ENCODE measurements around the gene COA3. TPM values are rescaled to one million over a fixed set of nuclear protein-coding genes. Genes with fewer than 3 reads are reported as not detected.

Gene COA3
- polyA plus RNA-seq, 4 donors, result 101 to 317 (median 296) TPM

DNA sequence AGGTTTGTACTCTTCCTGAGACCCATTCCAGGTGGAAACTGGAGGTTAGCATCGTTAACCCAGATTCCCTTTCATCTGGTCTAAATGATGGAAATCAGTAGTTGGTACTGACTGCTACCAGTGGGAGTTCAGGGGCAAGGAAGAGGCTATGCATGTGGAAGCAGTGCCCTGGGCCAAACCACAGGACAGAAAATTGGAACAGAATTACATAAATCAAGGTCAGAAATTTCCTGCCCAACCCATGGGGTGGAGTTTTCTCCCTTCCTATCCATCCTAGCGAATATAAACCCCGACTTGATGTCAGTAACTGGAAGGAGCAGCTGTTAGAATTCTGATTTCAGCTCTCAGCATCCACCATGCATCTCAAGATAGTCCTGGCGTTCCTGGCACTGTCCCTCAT, 45.8 kb upstream of the COA3 start, which contains the start of gene AOC2:
TSS of gene AOC2 (plus strand) at position 310 of the 400 bp plus-strand sequence. CDS start at position 357, 47 bp downstream.
- Histone ChIP-seq H3K27ac (ENCODE audit: low read depth in 1 of 3, low read length in 2 of 3) (no peak within 1 kb of the TSS), H3K4me3 (ENCODE audit: low read depth in 1 of 3, low read length in 3 of 3) (no peak within 1 kb of the TSS), H3K4me1 (ENCODE audit: control insufficient read depth in 3 of 3, insufficient read depth in 2 of 3, low read depth in 1 of 3, low read length in 2 of 3) (peaks cover 0 to 2% (median 0%) of the 10 kb centered on the region in 3 donors), H3K9me3 (ENCODE audit: control insufficient read depth in 2 of 2, insufficient read depth in 1 of 2, low read depth in 1 of 2, low read length in 1 of 2) (no peaks in the 10 kb centered on the region), H3K36me3 (ENCODE audit: control insufficient read depth in 3 of 3, insufficient read depth in 2 of 3, low read depth in 1 of 3, low read length in 3 of 3) (peaks cover 21 to 59% (median 25%) of the 10 kb centered on the region in 3 donors), H3K27me3 (ENCODE audit: control insufficient read depth in 3 of 3, insufficient read depth in 3 of 3, low read length in 3 of 3) (peaks cover 0 to under 1% (median 0%) of the 10 kb centered on the region in 3 donors)
- DNase-seq (no peak), FAIRE-seq (no peak)
- 66 to 69% (median 67%) methylated on average over 4 of the region's 4 CpGs for WGBS, 3 donors

DNA sequence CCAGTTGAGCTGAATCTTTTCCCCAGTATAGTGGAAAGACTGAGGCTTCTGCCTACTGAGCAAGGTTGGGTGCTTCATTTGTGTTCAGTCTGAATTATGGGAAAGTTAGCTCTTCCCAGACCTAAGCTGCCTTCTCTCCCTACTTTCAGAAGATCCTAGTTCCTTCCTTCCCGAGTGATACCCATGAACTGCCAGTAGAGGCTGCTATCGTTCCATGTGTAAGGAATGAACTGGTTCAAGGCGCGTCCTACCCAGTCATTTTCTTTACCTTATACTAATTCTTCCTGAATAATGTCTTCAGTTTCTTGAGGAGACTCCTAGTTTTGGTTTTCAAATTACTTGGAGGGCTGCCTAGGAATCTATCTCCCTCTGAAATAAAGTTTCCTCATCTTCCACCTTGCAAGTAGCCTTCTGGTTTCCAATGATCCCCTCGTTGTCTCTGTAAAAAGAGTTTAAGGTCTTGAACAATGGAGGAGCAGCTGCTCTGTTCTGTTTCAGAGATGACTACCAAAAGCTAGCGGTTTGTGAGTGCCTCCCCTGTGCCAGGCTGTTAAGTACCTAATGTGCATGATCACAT, 44.9 kb upstream of the COA3 start:
- FAIRE-seq, result no peak
- peaks cover 27 to 65% (median 28%) of the 10 kb centered on the region in 3 donors for H3K36me3 ChIP-seq (ENCODE audit: control insufficient read depth in 3 of 3, insufficient read depth in 2 of 3, low read depth in 1 of 3, low read length in 3 of 3)

DNA sequence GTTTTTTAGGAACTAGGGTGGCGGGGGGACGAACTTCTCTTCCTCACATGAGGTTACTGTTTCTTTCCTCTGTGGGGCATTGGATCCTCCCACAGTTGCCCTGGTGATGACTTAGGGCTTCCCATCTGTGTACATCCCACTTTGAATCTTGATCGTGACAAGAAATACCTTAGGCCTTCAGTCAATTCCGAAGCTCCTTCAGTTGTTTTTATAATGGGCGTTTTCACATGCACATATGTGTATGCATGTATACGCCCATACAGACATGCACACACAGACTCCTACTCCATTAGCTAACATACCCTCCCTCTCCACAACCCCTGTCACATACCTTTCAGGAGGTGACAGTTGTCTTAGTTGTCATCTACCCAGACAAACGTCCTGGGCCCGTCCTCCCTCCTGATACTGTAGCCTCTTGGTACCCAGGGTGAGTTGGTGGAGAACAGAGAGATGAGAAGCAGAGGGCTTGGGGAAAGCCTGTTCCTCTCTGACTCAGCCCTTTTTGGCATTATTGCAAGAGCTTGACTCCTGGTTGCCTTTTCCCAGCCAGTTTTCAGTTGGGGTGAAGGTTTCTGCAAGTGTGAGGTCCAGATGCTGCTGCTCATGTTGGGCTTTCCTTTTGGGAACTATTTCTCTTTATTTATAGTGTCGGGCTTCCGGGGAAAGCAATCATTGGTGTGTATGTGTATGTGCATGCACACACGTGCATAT, 43.6 kb upstream of the COA3 start:
- DNase-seq (no peak), FAIRE-seq (no peak)
- peaks cover 30 to 76% (median 33%) of the 10 kb centered on the region in 3 donors for H3K36me3 ChIP-seq (ENCODE audit: control insufficient read depth in 3 of 3, insufficient read depth in 2 of 3, low read depth in 1 of 3, low read length in 3 of 3)
- H3K9me3 ChIP-seq (ENCODE audit: control insufficient read depth in 2 of 2, insufficient read depth in 1 of 2, low read depth in 1 of 2, low read length in 1 of 2), result no peaks in the 10 kb centered on the region
- 80 to 87% (median 82%) methylated on average over 11 of the region's 11 CpGs for WGBS, 3 donors
- no peaks in the 10 kb centered on the region for H3K27me3 ChIP-seq (ENCODE audit: control insufficient read depth in 3 of 3, insufficient read depth in 3 of 3, low read length in 3 of 3)
- no peaks in the 10 kb centered on the region for H3K4me1 ChIP-seq (ENCODE audit: control insufficient read depth in 3 of 3, insufficient read depth in 2 of 3, low read depth in 1 of 3, low read length in 2 of 3)
- no peak overlapping the region for H3K27ac ChIP-seq (ENCODE audit: low read depth in 1 of 3, low read length in 2 of 3)
- H3K4me3 ChIP-seq (ENCODE audit: low read depth in 1 of 3, low read length in 3 of 3), result no peak overlapping the region

More for the DNA sequence above, 44.9 kb upstream of the COA3 start:
- 31 to 44% (median 43%) methylated on average over 6 of the region's 6 CpGs for WGBS, 3 donors
- no peaks in the 10 kb centered on the region for H3K27me3 ChIP-seq (ENCODE audit: control insufficient read depth in 3 of 3, insufficient read depth in 3 of 3, low read length in 3 of 3)
- peak; percentile 73 to 79 for DNase-seq
- no peak overlapping the region for H3K4me3 ChIP-seq (ENCODE audit: low read depth in 1 of 3, low read length in 3 of 3)
- H3K9me3 ChIP-seq (ENCODE audit: control insufficient read depth in 2 of 2, insufficient read depth in 1 of 2, low read depth in 1 of 2, low read length in 1 of 2), result no peaks in the 10 kb centered on the region
- H3K27ac ChIP-seq (ENCODE audit: low read depth in 1 of 3, low read length in 2 of 3), result no peak overlapping the region
- no peaks in the 10 kb centered on the region for H3K4me1 ChIP-seq (ENCODE audit: control insufficient read depth in 3 of 3, insufficient read depth in 2 of 3, low read depth in 1 of 3, low read length in 2 of 3)

DNA sequence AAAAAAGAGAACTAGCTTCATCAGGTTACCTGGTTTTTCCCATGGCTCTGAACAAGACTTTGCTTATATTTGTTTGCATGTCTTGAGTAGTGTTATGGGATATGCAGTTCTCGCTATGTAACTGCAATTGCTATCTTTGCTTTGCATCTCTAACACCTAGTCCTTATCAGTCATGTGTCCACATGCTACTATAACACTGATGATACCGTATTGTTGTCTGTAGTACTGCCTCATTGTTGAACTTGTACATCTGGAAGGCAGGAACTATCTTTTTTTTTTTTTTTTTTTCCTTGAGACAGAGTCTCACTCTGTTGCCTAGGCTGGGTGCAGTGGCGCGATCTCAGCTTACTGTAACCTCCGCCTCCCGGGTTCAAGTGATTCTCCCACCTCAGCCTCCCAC, 37.2 kb upstream of the COA3 start:
- DNase-seq (no peak), FAIRE-seq (no peak)
- no peak overlapping the region for H3K4me3 ChIP-seq (ENCODE audit: low read depth in 1 of 3, low read length in 3 of 3)
- no peak overlapping the region for H3K27ac ChIP-seq (ENCODE audit: low read depth in 1 of 3, low read length in 2 of 3)
- H3K4me1 ChIP-seq (ENCODE audit: control insufficient read depth in 3 of 3, insufficient read depth in 2 of 3, low read depth in 1 of 3, low read length in 2 of 3), result peaks cover 0 to 14% (median 6%) of the 10 kb centered on the region in 3 donors
- H3K9me3 ChIP-seq (ENCODE audit: control insufficient read depth in 2 of 2, insufficient read depth in 1 of 2, low read depth in 1 of 2, low read length in 1 of 2), result no peaks in the 10 kb centered on the region
- peaks cover 10 to 52% (median 14%) of the 10 kb centered on the region in 3 donors for H3K36me3 ChIP-seq (ENCODE audit: control insufficient read depth in 3 of 3, insufficient read depth in 2 of 3, low read depth in 1 of 3, low read length in 3 of 3)
- H3K27me3 ChIP-seq (ENCODE audit: control insufficient read depth in 3 of 3, insufficient read depth in 3 of 3, low read length in 3 of 3), result no peaks in the 10 kb centered on the region
- WGBS, 3 donors, result 93 to 97% (median 96%) methylated on average over 6 of the region's 6 CpGs

DNA sequence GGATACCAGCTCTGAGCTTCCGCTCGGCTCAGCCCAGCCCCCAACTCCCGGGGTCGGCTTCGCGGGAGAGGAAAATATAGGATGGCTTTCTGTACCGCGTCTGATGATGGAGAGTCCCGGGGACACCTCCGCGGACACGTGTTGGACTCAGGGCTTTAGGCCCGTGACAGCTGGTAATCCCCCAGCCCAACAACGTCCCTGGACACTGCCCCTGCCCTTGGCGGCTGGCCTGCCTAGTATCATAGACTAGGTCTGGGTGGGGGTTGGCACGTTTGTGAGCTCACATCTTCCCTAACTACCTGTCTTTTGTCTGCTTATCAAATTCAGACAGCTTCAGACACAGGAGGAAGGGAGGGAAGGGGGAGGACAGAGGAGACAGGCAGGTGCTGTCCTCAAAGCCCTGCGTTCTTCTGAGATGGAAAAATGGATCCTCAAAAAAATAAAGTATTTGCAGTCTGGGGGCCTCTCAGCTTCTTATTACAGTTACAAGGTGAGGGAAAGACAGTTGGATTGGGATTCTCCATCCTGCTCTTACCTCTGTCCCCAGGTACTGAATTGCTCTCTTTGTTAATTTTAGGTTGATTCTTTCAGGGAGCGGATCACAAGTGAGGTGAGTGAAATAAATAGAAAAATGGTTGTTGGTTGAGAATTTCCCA, 35.4 kb upstream of the COA3 start:
- H3K36me3 ChIP-seq (ENCODE audit: control insufficient read depth in 3 of 3, insufficient read depth in 2 of 3, low read depth in 1 of 3, low read length in 3 of 3), result peaks cover 5 to 36% (median 7%) of the 10 kb centered on the region in 3 donors
- H3K9me3 ChIP-seq (ENCODE audit: control insufficient read depth in 2 of 2, insufficient read depth in 1 of 2, low read depth in 1 of 2, low read length in 1 of 2), result no peaks in the 10 kb centered on the region
- FAIRE-seq, result no peak
- H3K27ac ChIP-seq (ENCODE audit: low read depth in 1 of 3, low read length in 2 of 3), result peak overlapping the region; percentile 66 to 98 (median 83)
- peaks cover 0 to 14% (median 6%) of the 10 kb centered on the region in 3 donors for H3K4me1 ChIP-seq (ENCODE audit: control insufficient read depth in 3 of 3, insufficient read depth in 2 of 3, low read depth in 1 of 3, low read length in 2 of 3)
- H3K4me3 ChIP-seq (ENCODE audit: low read depth in 1 of 3, low read length in 3 of 3), result peak overlapping the region; percentile 78 to 84 (median 84)
- DNase-seq, result no peak
- 5 to 7% (median 6%) methylated on average over 18 of the region's 18 CpGs for WGBS, 3 donors
- H3K27me3 ChIP-seq (ENCODE audit: control insufficient read depth in 3 of 3, insufficient read depth in 3 of 3, low read length in 3 of 3), result no peaks in the 10 kb centered on the region

DNA sequence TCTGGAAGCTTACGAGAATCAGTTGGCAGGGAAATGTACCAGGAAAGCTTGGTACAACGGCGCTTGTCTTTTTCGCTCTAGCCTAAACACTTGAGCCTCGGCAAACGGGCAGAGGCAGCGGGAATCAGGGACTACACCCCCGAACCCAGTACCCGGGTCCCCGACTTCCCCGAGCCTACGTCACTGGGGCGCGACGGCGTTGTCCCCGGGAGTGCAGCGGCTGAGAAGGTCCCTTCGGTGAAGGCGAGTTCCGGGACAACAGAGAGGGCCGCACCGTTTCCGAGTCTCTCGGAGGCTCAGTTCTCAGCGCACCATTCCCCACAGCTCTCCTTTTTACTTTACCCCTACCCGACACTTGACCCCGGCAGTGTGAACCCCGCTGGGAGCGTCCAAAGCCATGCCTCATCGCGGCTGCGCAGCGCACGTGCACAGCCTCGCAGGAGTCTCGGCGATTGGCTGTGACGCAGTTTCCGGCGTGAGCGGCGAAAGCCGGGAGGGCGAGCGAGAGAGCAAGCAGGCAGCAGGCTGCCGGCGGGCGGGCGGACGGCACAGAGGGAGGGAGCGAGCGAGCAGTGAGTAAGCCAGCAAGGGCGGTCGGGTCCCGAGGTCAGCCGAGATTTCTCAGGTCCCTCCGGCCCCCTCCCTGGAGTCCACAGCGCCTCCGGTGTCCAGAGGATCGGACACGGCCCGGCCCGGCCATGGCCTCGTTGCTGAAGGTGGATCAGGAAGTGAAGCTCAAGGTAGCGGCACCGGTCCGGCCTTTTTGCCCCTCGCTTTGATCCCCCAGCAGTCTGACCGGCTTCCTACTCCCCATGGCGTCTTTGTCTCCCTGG, 34.6 kb upstream of the COA3 start, which contains the start of gene PSME3:
TSS of gene PSME3 (plus strand) at position 464 of the 833 bp plus-strand sequence. CDS start at position 699, 235 bp downstream.
- no peak for FAIRE-seq
- WGBS, 3 donors, result 0% methylated on average over 66 to 71 of the region's 71 CpGs
- peak within 1 kb of the TSS; percentile 78 to 84 (median 84) for H3K4me3 ChIP-seq (ENCODE audit: low read depth in 1 of 3, low read length in 3 of 3)

DNA sequence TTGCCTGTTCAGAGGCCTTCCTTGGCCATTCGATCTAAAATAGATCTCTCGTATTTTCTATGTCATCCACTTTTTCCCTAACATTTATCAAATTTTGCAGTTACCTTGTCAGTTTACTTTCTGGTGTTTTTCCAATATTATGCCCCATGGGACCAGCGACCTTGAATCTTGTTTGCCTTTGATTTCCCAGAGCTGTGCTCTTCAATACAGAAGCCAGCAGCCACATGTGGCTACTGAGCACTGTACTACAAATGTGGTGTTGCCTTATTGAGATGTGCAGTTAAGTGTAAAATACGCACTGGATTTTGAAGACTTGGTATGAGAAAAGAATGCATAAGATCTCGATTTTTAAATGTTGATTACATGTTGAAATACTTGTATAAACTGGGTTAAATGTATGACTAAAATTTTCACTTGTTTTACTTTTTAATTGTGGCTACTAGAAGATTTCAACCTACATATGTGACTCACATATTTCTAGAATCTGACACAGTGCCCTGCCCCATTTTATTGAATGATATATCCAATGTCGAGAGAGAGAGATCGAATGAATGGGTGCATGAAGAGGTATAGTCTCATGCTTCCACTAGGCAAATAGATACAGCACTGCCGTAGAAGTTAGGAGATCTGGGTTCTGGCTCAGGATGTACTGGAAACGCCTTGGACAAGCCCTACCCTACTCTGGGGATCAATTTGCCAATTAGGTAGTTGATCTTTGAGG, 33.9 kb upstream of the COA3 start:
- FAIRE-seq, result no peak
- peak overlapping the region; percentile 78 to 84 (median 84) for H3K4me3 ChIP-seq (ENCODE audit: low read depth in 1 of 3, low read length in 3 of 3)
- peaks cover 0 to 14% (median 6%) of the 10 kb centered on the region in 3 donors for H3K4me1 ChIP-seq (ENCODE audit: control insufficient read depth in 3 of 3, insufficient read depth in 2 of 3, low read depth in 1 of 3, low read length in 2 of 3)
- peaks cover 0 to 24% (median 2%) of the 10 kb centered on the region in 3 donors for H3K36me3 ChIP-seq (ENCODE audit: control insufficient read depth in 3 of 3, insufficient read depth in 2 of 3, low read depth in 1 of 3, low read length in 3 of 3)
- H3K27ac ChIP-seq (ENCODE audit: low read depth in 1 of 3, low read length in 2 of 3), result peak overlapping the region; percentile 66 to 98 (median 83)
- no peak for DNase-seq
- no peaks in the 10 kb centered on the region for H3K27me3 ChIP-seq (ENCODE audit: control insufficient read depth in 3 of 3, insufficient read depth in 3 of 3, low read length in 3 of 3)
- no peaks in the 10 kb centered on the region for H3K9me3 ChIP-seq (ENCODE audit: control insufficient read depth in 2 of 2, insufficient read depth in 1 of 2, low read depth in 1 of 2, low read length in 1 of 2)
- 41 to 52% (median 45%) methylated on average over 9 of the region's 9 CpGs for WGBS, 3 donors

More for the DNA sequence above, 34.6 kb upstream of the COA3 start, which contains the start of gene PSME3:
- Histone ChIP-seq H3K27ac (ENCODE audit: low read depth in 1 of 3, low read length in 2 of 3) (peak within 1 kb of the TSS; percentile 66 to 98 (median 83)), H3K27me3 (ENCODE audit: control insufficient read depth in 3 of 3, insufficient read depth in 3 of 3, low read length in 3 of 3) (no peaks in the 10 kb centered on the region), H3K4me1 (ENCODE audit: control insufficient read depth in 3 of 3, insufficient read depth in 2 of 3, low read depth in 1 of 3, low read length in 2 of 3) (peaks cover 0 to 14% (median 6%) of the 10 kb centered on the region in 3 donors), H3K9me3 (ENCODE audit: control insufficient read depth in 2 of 2, insufficient read depth in 1 of 2, low read depth in 1 of 2, low read length in 1 of 2) (no peaks in the 10 kb centered on the region), H3K36me3 (ENCODE audit: control insufficient read depth in 3 of 3, insufficient read depth in 2 of 3, low read depth in 1 of 3, low read length in 3 of 3) (peaks cover 0 to 30% (median 5%) of the 10 kb centered on the region in 3 donors)
- peak; percentile 92 to 97 for DNase-seq

All from small intestine (tissue), 7 donors.